ENCODE data around the gene SUGCT. TPM values are rescaled to one million over a fixed set of nuclear protein-coding genes. Genes with fewer than 3 reads are reported as not detected.

The SUGCT gene
- total RNA-seq, 3 donors from 2014 or later (not counting 1 experiment from before 2014, with no cell fraction given): 0.40 to 0.59 TPM; not detected in 1

GRCh38 chr7:40299097-40299496 lies 164.3 kb downstream of the SUGCT start:
- Mint-ChIP-seq H3K4me3 (no peak overlapping the region), H3K9me3 (no peaks in the 10 kb centered on the region), H3K36me3 (no peaks in the 10 kb centered on the region), H3K27ac (no peak overlapping the region), H3K4me1 (no peaks in the 10 kb centered on the region), H3K27me3 (ENCODE audit: low read depth in 2 of 2) (peaks cover 0 to 5% of the 10 kb centered on the region in 2 donors)
- intact Hi-C loops (cut with micrococcal nuclease): no loop called here
- ATAC-seq (no peak), DNase-seq (no peak)
- no peaks in the 10 kb centered on the region for H3K4me1 ChIP-seq (ENCODE audit: control insufficient read depth, insufficient read depth, low read length)
- WGBS (ENCODE audit: insufficient coverage): 48% methylated on average over 3 of the region's 4 CpGs
- H3K9me3 ChIP-seq (ENCODE audit: control insufficient read depth, insufficient read depth, low read length): no peaks in the 10 kb centered on the region
- H3K36me3 ChIP-seq (ENCODE audit: control insufficient read depth, insufficient read depth, low read length): no peaks in the 10 kb centered on the region
- H3K27me3 ChIP-seq (ENCODE audit: control insufficient read depth, insufficient read depth, low read length): no peaks in the 10 kb centered on the region
- no peak overlapping the region for H3K27ac ChIP-seq (ENCODE audit: low read length)
- no peak overlapping the region for H3K4me3 ChIP-seq (ENCODE audit: low read length)
- no peak for TF ChIP-seq CTCF (IDR thresholded peaks at IDR 0.05)

- Histone ChIP-seq H3K4me3 (ENCODE audit: low read length) (no peak overlapping the region), H3K27me3 (ENCODE audit: control insufficient read depth, insufficient read depth, low read length) (no peaks in the 10 kb centered on the region), H3K27ac (ENCODE audit: low read length) (no peak overlapping the region), H3K9me3 (ENCODE audit: control insufficient read depth, insufficient read depth, low read length) (no peaks in the 10 kb centered on the region), H3K4me1 (ENCODE audit: control insufficient read depth, insufficient read depth, low read length) (no peaks in the 10 kb centered on the region), H3K36me3 (ENCODE audit: control insufficient read depth, insufficient read depth, low read length) (no peaks in the 10 kb centered on the region)
- no peak for TF ChIP-seq CTCF (IDR thresholded peaks at IDR 0.05)
- Mint-ChIP-seq H3K27me3 (ENCODE audit: low read depth in 2 of 2) (peaks cover 0 to 9% of the 10 kb centered on the region in 2 donors), H3K27ac (no peak overlapping the region), H3K36me3 (no peaks in the 10 kb centered on the region), H3K4me3 (no peak overlapping the region), H3K4me1 (no peaks in the 10 kb centered on the region), H3K9me3 (no peaks in the 10 kb centered on the region)
- 95% methylated on average over 2 of the region's 3 CpGs for WGBS (ENCODE audit: insufficient coverage)
- ATAC-seq: no peak
- intact Hi-C loops (cut with micrococcal nuclease): no loop called here
- DNase-seq: no peak
Observed at GRCh38 chr7:40300146-40300670, 165.4 kb downstream of the SUGCT start.

- TF ChIP-seq CTCF (IDR thresholded peaks at IDR 0.05): no peak
- Mint-ChIP-seq H3K9me3 (no peaks in the 10 kb centered on the region), H3K36me3 (no peaks in the 10 kb centered on the region), H3K27me3 (ENCODE audit: low read depth in 2 of 2) (peaks cover 0 to 9% of the 10 kb centered on the region in 2 donors), H3K4me1 (no peaks in the 10 kb centered on the region), H3K4me3 (no peak overlapping the region), H3K27ac (no peak overlapping the region)
- H3K4me3 ChIP-seq (ENCODE audit: low read length): no peak overlapping the region
- H3K27ac ChIP-seq (ENCODE audit: low read length): no peak overlapping the region
- ATAC-seq (no peak), DNase-seq (no peak)
- H3K9me3 ChIP-seq (ENCODE audit: control insufficient read depth, insufficient read depth, low read length): no peaks in the 10 kb centered on the region
- WGBS (ENCODE audit: insufficient coverage): 88% methylated on average over 1 of the region's 1 CpG
- intact Hi-C loops (cut with micrococcal nuclease): no loop called here
- H3K27me3 ChIP-seq (ENCODE audit: control insufficient read depth, insufficient read depth, low read length): no peaks in the 10 kb centered on the region
- no peaks in the 10 kb centered on the region for H3K4me1 ChIP-seq (ENCODE audit: control insufficient read depth, insufficient read depth, low read length)
- H3K36me3 ChIP-seq (ENCODE audit: control insufficient read depth, insufficient read depth, low read length): no peaks in the 10 kb centered on the region
Observed at GRCh38 chr7:40301486-40302068, 166.8 kb downstream of the SUGCT start.

GRCh38 chr7:40303996-40304395 lies 169.2 kb downstream of the SUGCT start:
- no peaks in the 10 kb centered on the region for H3K4me1 Mint-ChIP-seq
- intact Hi-C loops (cut with micrococcal nuclease): no loop called here
- DNase-seq: no peak
- no peaks in the 10 kb centered on the region for H3K36me3 Mint-ChIP-seq
- Histone ChIP-seq H3K9me3 (ENCODE audit: control insufficient read depth, insufficient read depth, low read length) (no peaks in the 10 kb centered on the region), H3K36me3 (ENCODE audit: control insufficient read depth, insufficient read depth, low read length) (no peaks in the 10 kb centered on the region), H3K27ac (ENCODE audit: low read length) (no peak overlapping the region), H3K4me3 (ENCODE audit: low read length) (no peak overlapping the region), H3K4me1 (ENCODE audit: control insufficient read depth, insufficient read depth, low read length) (no peaks in the 10 kb centered on the region), H3K27me3 (ENCODE audit: control insufficient read depth, insufficient read depth, low read length) (no peaks in the 10 kb centered on the region)
- TF ChIP-seq CTCF (IDR thresholded peaks at IDR 0.05): no peak
- peaks cover 0 to 7% of the 10 kb centered on the region in 2 donors for H3K27me3 Mint-ChIP-seq (ENCODE audit: low read depth in 2 of 2)
- no peak overlapping the region for H3K27ac Mint-ChIP-seq
- 75% methylated on average over 1 of the region's 2 CpGs for WGBS (ENCODE audit: insufficient coverage)
- no peak for ATAC-seq
- no peak overlapping the region for H3K4me3 Mint-ChIP-seq
- H3K9me3 Mint-ChIP-seq: no peaks in the 10 kb centered on the region
